Measurements from ENCODE around the gene B4GAT1.
"Not testable (repeated sequence)": the region's sequence is repeated elsewhere in the genome, so short reads cannot be mapped to it uniquely, and the experiment has no call there.

B4GAT1 gene

DNA sequence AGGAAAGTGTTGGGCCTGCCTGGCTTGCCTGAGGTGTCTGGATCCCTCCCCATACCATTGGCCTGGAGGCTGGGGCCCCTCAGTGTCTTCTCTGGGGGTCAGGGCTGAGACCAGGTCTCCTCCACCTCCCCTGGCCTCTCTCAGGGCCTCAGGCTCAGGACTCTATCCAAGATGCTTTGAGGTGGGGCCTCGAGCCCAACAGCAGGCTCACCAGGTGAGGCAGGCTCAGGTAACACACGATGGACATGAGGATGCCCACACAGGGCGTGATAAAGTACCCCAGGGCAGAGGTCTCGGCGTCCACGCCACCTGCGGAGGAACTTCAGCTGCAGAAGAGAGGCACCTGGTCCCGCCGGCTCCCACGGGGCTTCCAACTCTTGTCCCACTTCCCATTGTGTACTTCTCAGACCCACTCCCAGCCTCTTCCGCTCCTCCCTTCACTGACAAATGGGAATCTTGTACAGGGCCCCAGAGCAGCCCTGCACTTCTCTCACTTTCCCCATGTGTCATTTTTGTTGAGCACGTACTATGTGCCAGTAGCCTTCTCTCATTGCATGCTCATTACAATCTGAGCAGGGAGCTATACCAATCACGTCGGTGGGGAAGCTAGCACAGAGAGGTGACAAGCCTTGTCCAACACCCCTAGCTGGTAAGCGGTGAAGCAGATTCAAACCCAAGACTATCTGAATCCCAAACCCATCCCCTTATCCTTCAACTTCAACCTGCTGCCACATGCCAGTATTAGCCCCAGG, 20.3 kb upstream of the B4GAT1 start:
- peaks cover 74% of the 10 kb centered on the region for H3K36me3 Mint-ChIP-seq (ENCODE audit: low read depth)
- no peaks in the 10 kb centered on the region for H3K27me3 Mint-ChIP-seq
- H3K4me1 Mint-ChIP-seq (ENCODE audit: low read depth): peaks cover 19% of the 10 kb centered on the region
- no peak for DNase-seq
- H3K9me3 Mint-ChIP-seq: no peaks in the 10 kb centered on the region
- H3K27ac Mint-ChIP-seq: peak overlapping the region; percentile 19
- H3K4me3 Mint-ChIP-seq: no peak overlapping the region

DNA sequence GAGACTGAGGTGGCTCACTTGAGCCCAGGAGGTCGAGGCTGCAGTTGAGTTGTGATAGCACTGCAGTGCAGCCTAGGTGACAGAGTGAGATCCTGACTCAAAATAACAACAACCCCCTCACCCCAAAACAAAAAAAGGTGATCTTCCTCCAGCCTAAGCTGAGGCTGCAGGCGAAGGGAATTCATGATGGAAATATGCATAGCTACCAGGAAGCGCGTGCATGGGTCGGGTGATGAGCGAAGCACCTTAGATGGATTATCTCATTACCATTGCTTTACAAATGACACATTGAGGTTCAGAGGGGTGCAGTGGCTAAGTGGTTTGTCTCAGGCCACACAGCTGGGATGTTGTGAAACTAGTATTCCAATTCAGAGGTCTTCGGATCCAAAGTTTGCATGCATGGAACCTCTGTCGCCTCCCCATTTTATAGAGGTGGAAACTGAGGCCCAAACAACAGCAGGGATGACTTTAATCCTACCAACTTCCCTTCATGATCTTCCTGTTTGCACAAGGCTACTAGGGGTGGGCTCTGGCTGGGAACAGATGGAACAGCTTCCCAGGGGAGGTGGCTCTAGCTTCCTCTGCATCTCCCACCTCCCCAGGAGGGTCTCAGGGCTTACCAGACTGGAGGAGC, 19.5 kb upstream of the B4GAT1 start:
- no peak overlapping the region for H3K4me3 Mint-ChIP-seq
- DNase-seq: no peak
- no peak overlapping the region for H3K27ac Mint-ChIP-seq

DNA sequence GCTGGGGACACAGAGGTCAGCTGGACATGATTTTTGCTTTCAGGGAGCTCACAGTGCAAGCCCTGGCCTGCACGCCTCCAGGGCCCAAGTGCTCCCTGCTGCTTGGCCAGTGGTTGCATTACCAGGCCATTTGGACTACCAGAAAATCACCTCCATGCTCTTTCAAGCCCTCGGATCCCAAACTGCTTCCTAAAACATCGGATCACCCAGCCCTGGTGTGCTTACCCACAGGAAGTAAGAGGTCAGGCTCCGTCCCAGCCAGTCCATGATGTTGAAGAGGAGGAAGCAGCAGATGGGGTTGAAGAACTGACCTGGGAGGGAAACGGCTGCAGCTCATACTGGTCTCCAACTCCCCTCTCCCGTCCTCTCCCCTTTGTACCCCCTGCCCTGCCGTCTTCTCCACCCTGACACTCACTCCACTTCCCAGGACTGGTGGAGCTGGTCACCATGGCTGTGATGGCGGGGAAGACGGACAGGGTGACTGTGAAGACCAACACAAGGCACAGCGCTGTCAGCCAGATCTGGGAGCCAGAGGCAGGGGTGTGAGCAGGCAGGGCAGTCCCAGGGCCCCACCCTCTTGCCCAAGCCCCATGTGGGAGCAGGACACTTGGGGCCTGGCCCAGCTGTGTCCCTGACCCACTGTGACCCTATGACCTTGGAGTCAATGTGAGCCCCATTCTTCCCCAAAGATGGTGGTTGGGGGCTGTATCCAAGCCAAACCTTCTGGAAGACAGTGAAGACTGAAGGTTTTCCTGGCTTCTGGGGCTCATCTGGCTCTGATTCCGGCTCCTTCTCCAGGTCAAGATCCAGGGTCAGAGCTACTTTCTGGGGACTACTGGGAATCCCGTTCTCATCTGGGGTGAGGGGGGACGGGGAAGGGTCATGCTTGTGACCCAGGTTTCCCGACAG, 18.5 kb upstream of the B4GAT1 start:
- DNase-seq: no peak
- no peak overlapping the region for H3K4me3 Mint-ChIP-seq

More for the DNA sequence above, 19.5 kb upstream of the B4GAT1 start:
- Mint-ChIP-seq H3K36me3 (ENCODE audit: low read depth) (peaks cover 81% of the 10 kb centered on the region), H3K4me1 (ENCODE audit: low read depth) (peaks cover 15% of the 10 kb centered on the region), H3K27me3 (no peaks in the 10 kb centered on the region), H3K9me3 (no peaks in the 10 kb centered on the region)

DNA sequence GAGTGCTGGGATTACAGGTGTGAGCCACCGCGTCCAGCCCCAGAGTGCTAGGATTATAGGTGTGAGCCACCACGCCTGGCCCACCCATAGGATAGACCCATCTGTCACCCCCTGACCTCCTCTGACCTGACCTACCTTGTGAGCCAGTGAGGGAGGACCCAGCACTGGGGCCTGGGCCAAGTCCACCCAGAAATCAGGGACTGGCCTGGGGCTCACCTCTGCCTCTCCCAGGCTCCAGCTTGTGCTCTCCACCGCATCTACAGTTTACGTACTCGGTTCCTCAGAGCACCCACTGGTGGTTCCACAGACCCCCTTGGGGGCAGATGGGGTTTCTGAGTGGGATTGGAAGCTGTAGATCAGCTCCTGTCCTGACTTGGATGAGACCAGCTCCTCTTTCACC, 17.7 kb upstream of the B4GAT1 start:
- peaks cover 9% of the 10 kb centered on the region for H3K4me1 Mint-ChIP-seq (ENCODE audit: low read depth)

More for the DNA sequence above, 18.5 kb upstream of the B4GAT1 start:
- Mint-ChIP-seq H3K9me3 (no peaks in the 10 kb centered on the region), H3K27ac (peak overlapping the region; percentile 40), H3K36me3 (ENCODE audit: low read depth) (peaks cover 85% of the 10 kb centered on the region), H3K4me1 (ENCODE audit: low read depth) (peaks cover 14% of the 10 kb centered on the region), H3K27me3 (no peaks in the 10 kb centered on the region)

DNA sequence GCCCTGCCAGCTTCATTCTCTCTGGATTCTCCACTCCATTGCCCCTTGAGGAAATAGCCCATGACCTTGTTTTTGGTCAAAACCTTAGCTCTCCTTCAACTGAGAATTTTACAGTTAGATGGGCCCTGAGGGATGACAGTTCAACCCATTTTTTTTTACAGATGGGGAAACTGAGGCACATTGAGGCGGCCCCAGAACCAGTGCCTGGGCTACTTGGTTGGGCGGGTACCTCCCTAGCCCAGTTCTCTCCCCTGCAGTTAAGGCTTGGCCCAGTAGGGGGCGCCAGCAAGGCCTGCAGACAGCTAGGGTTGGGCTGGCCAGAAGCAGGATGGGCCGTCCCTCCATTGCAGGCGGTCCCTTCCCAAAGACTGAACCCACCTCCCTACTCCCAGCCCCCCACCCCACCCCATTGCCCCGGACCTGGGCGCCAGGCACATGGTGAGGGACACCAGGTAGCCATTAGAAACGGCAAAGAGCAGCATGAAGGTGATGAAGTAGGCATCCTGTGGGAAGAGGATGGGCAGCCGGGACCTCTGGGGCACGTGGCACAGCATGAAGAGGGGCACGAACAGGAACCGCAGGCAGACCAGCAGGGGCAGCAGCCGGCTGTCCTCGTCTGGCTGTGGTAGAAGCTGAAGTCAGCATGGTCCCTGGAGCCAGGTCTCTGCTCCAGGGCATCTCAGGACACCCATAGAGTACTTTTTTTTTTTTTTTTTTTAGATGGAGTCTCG, 16.5 kb upstream of the B4GAT1 start:
- peak; percentile 87 for DNase-seq
- no peak overlapping the region for H3K4me3 Mint-ChIP-seq
- H3K9me3 Mint-ChIP-seq: no peaks in the 10 kb centered on the region

More for the DNA sequence above, 17.7 kb upstream of the B4GAT1 start:
- H3K27ac Mint-ChIP-seq: peak overlapping the region; percentile 40
- H3K9me3 Mint-ChIP-seq: no peaks in the 10 kb centered on the region
- H3K36me3 Mint-ChIP-seq (ENCODE audit: low read depth): peaks cover 83% of the 10 kb centered on the region
- DNase-seq: no peak
- no peaks in the 10 kb centered on the region for H3K27me3 Mint-ChIP-seq
- H3K4me3 Mint-ChIP-seq: no peak overlapping the region

DNA sequence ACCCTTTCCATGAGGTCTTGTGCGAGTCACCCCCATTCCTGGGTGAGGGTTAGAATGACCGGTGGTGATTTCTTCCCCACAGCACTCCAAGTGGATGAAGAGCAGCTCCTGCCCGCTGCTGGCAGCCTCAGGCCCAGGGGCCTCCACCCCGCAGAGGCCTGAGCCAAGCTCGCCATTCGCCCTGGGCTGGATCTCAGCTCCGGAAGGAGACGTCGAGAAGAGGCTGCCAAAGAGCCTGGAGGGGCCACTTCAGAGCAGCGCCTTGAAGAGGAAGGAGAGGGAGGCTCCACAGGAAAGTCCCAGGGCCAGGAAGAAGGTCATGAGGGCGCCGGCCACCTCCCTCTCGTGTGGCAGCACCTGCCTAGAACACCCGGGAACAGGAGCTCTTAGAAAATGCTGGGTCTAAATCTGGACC, 15.8 kb upstream of the B4GAT1 start:
- H3K4me3 Mint-ChIP-seq: no peak overlapping the region
- no peak for DNase-seq
- no peaks in the 10 kb centered on the region for H3K4me1 Mint-ChIP-seq (ENCODE audit: low read depth)
- peaks cover 65% of the 10 kb centered on the region for H3K36me3 Mint-ChIP-seq (ENCODE audit: low read depth)
- H3K27ac Mint-ChIP-seq: no peak overlapping the region
- no peaks in the 10 kb centered on the region for H3K27me3 Mint-ChIP-seq
- no peaks in the 10 kb centered on the region for H3K9me3 Mint-ChIP-seq

More for the DNA sequence above, 16.5 kb upstream of the B4GAT1 start:
- H3K27me3 Mint-ChIP-seq: no peaks in the 10 kb centered on the region
- peaks cover 2% of the 10 kb centered on the region for H3K4me1 Mint-ChIP-seq (ENCODE audit: low read depth)
- peaks cover 73% of the 10 kb centered on the region for H3K36me3 Mint-ChIP-seq (ENCODE audit: low read depth)
- no peak overlapping the region for H3K27ac Mint-ChIP-seq

DNA sequence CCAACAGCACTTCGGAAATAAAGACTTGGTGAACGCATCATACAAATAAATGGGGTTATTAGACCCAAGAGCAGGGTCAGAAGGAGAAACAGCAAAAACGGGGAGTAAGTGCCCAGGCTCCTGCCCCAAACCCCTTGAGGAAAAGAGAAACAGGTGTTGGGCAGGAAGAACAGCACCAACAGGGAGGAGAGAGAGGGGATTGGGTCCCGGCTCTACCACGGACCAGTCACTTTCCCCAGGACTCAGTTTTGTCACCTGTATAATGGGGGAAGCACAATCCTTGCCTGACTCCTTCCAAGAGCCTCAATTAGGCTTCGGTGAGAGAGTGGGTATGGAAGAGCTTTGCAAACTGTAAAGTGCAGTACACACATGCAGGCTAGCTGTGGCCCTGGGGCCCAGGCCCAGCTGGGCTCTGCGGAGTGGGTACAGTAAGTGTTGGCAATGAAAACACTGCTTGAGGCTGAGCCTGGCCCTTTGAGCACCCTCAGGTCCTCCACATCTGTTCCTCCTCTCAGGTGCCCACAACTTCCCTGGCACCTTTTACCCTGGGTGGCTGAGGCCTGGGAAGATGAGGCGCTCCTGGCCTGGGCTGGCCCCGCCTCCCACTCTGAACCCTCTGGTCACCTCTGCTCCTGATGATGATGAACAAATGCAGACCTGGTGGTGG, 15.2 kb upstream of the B4GAT1 start:
- H3K27ac Mint-ChIP-seq: no peak overlapping the region
- H3K4me1 Mint-ChIP-seq (ENCODE audit: low read depth): no peaks in the 10 kb centered on the region
- no peak overlapping the region for H3K4me3 Mint-ChIP-seq

DNA sequence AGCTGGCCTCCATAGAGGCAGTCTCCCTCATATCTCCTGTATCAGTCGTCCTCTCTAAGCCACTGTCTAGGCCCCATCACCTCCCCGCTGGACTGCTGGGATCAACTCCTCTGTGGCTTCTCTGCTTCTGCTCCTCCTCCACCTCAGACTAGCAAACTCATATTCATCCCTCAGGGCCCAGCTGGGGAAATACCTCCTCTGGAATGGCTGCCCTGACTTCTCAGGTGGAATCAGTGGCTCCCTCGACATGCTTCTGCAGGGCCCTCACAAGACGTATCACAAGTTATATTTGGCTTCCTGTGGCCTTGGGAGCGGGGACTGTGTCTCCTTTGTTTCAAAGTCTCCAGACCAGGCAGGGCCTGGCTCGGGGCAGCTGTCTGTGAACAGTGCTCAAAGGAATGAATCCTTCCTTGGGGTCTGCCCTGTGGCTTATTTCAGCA, 14.1 kb upstream of the B4GAT1 start:
- no peak for DNase-seq
- H3K9me3 Mint-ChIP-seq: no peaks in the 10 kb centered on the region
- no peaks in the 10 kb centered on the region for H3K4me1 Mint-ChIP-seq (ENCODE audit: low read depth)
- peaks cover 48% of the 10 kb centered on the region for H3K36me3 Mint-ChIP-seq (ENCODE audit: low read depth)
- H3K4me3 Mint-ChIP-seq: no peak overlapping the region
- H3K27ac Mint-ChIP-seq: peak overlapping the region; percentile 24
- no peaks in the 10 kb centered on the region for H3K27me3 Mint-ChIP-seq

More for the DNA sequence above, 15.2 kb upstream of the B4GAT1 start:
- Mint-ChIP-seq H3K36me3 (ENCODE audit: low read depth) (peaks cover 59% of the 10 kb centered on the region), H3K9me3 (no peaks in the 10 kb centered on the region), H3K27me3 (no peaks in the 10 kb centered on the region)
- no peak for DNase-seq

DNA sequence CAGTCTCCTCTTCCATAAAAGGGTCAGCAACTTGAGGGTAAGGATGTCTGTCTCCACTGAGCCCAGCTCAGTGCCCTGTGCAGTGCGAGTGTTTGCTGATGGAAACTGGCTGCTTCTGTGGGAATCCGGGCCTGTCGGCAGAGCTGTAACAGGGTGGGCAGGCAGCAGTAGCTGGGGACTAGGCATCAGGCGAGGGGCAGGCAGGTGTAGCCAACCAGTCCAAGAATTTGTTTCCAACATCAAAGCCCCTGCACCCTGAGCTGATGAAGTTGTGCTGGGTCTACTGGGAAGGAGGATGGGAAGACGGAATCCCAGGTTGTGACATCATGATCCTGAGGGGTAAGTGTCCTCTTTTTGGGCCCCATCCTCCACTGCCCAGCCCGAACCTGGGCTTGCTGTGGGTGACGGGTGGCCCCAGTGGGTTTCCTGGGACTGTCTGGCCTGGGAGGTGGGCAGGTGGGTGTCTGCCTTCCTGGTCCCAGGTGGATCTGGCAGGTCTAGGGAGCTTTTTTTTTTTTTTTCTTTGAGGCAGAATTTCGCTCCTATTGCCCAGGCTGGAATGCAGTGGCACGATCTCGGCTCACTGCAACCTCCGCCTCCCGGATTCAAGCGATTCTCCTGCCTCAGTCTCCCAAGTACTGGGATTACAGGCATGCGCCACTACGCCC, 13.1 kb upstream of the B4GAT1 start:
- DNase-seq: no peak
- Mint-ChIP-seq H3K4me3 (no peak overlapping the region), H3K27me3 (no peaks in the 10 kb centered on the region), H3K27ac (peak overlapping the region; percentile 29), H3K4me1 (ENCODE audit: low read depth) (no peaks in the 10 kb centered on the region), H3K9me3 (no peaks in the 10 kb centered on the region), H3K36me3 (ENCODE audit: low read depth) (peaks cover 41% of the 10 kb centered on the region)

DNA sequence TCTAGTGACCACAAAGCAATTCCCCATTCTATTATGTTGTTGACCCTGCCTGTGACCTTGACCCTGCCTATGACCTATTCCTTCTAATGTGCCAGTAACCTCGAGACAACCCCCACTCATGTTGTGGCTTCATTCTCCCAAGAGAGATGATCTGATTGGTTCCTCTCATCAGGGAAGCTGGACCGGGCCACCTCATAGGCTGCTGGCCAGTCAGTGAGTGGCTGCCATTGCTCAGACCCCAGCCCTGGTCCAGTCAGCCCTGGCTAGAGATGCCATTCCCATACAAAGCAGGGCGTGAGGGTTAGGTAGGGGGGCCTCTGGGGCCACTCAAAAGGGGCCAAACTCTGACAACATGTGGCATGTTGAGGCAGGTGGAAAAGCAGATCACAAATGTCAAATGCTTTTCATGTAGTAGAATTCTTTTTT, 12.2 kb upstream of the B4GAT1 start:
- Mint-ChIP-seq H3K27me3 (no peaks in the 10 kb centered on the region), H3K4me3 (no peak overlapping the region), H3K9me3 (no peaks in the 10 kb centered on the region), H3K4me1 (ENCODE audit: low read depth) (no peaks in the 10 kb centered on the region), H3K27ac (no peak overlapping the region), H3K36me3 (ENCODE audit: low read depth) (peaks cover 33% of the 10 kb centered on the region)
- no peak for DNase-seq

DNA sequence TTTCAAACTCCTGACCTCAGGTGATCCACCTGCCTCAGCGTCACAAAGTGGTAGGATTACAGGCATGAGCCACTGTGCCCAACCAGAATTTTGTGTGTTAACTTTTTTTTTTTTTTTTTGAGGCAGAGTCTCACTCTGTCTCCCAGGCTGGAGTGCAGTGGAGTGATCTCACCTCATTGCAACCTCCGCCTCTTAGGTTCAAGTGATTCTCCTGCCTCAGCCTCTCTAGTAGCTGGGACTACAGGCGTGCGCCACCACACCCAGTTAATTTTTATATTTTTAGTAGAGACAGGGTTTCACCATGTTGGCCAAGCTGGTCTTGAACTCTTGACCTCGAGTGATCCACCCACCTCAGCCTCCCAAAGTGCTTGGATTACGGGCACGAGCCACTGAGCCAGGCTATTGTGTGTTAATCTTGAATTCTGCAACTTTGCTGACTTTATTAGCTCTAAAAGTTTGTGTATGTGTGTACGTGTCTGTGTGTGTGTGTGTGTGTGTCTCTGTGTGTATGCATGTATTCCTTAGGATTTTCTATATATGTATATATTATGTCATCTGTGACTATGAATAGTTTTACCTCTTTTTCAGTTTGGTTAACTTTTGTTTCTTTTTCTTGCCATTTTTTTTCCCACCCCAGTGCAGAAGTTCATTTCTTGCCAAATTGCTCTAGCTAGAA, 3.3 kb upstream of the B4GAT1 start:
- H3K27me3 Mint-ChIP-seq, H3K4me3 Mint-ChIP-seq, H3K9me3 Mint-ChIP-seq, DNase-seq, H3K27ac Mint-ChIP-seq: not testable (repeated sequence)
- Mint-ChIP-seq H3K4me1 (ENCODE audit: low read depth) (peaks cover 24% of the 10 kb centered on the region), H3K36me3 (ENCODE audit: low read depth) (peaks cover 12% of the 10 kb centered on the region)

DNA sequence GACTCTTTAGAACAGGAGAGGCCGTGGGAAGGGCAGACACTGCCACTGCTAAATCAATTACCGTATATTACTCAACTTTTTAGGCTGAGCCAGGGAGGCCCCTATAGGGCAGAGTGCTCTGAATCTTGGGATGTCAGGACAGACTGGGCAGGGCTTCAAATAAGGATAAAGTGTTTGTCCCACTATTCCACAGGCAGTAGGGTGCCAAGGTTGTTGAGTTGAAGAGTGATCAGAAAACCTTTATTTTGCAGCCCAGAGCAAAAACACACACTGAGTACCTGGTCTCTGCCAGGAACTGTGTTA, 1.6 kb upstream of the B4GAT1 start:
- peak overlapping the region; percentile 15 for H3K4me3 Mint-ChIP-seq
- peaks cover 38% of the 10 kb centered on the region for H3K4me1 Mint-ChIP-seq (ENCODE audit: low read depth)
- H3K9me3 Mint-ChIP-seq: no peaks in the 10 kb centered on the region
- peaks cover 18% of the 10 kb centered on the region for H3K36me3 Mint-ChIP-seq (ENCODE audit: low read depth)
- no peak for DNase-seq
- H3K27me3 Mint-ChIP-seq: peaks cover 3% of the 10 kb centered on the region
- H3K27ac Mint-ChIP-seq: peak overlapping the region; percentile 52

All from activated T-cell treated with anti-CD3 and anti-CD28 coated beads, Interleukin-2, amount 50 U/mL, for 24 hours (primary cell).